ENCODE results near the gene PMM1. TPM values are rescaled to one million over a fixed set of nuclear protein-coding genes. Genes with fewer than 3 reads are reported as not detected.
"Not testable (repeated sequence)": the region's sequence is repeated elsewhere in the genome, so short reads cannot be mapped to it uniquely, and the experiment has no call there.

Gene PMM1
- total RNA-seq: 39.3 to 48.2 TPM (median 47.1 TPM) in 3 replicates
- long read RNA-seq, transcript PMM1-201 (8 exons, 1,298 nt): major isoform, 39 of 49 reads
- long read RNA-seq, partial matches to known transcripts: 1 of 49 reads
- long read RNA-seq, other reads (novel, unspliced or antisense): 8 of 49 reads

DNA sequence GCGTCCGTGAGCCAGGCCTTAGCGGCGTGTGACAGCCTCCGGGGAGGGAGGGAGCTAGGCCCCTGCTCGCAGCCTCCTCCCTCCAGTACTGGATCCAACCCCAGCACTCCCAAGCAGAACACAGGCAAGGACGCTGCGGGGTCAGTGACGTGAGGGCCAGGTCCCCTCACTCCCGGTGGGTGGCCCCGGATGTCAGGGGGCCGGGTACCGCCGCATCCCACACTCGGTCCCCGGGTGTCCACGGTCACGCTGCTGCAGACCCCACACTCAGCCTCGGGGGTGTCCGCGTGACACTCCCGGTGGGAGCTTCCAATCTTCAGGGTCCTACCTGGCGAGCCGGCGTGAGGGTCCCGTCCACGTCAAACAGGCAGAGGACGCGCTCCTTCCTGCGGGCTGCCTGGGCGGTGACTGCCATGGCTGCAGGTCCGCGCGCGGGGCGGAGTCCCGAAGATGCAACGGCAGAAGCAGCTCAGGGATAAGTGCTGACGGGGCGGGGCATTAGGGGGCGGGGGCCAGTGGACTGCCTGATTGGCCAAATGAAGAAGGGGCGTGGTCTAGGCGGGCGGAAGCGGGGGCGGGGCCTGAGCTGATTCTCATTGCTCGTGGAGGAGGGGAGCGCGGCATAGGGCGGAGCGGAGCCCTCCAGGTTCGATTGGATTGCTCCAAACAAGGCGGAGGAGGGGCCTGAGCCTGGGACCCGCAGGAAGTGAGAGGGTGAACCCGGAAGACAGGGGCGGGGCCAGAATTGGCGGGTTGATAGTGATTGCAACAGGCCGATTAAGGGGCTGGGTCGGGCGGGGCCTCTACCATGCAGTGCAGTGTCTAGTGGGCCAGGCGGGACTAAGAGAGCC lies at the start of gene PMM1:
Gene PMM1, minus strand, starts transcription at position 450 of the 851 bp plus-strand sequence. Its CDS starts 35 bp downstream, at position 415.
- Mint-ChIP-seq H3K27ac (ENCODE audit: unreplicated experiment) (peak within 1 kb of the TSS; percentile 93), H3K36me3 (ENCODE audit: low read depth) (peaks cover 7% of the 10 kb centered on the region), H3K27me3 (ENCODE audit: low read depth) (no peaks in the 10 kb centered on the region), H3K4me3 (ENCODE audit: unreplicated experiment) (peak within 1 kb of the TSS; percentile 95), H3K4me1 (ENCODE audit: low read depth) (peaks cover 20% of the 10 kb centered on the region), H3K9me3 (ENCODE audit: low read depth) (no peaks in the 10 kb centered on the region)
- DNase-seq (ENCODE audit: low spot score): peak; percentile 100
- TF ChIP-seq, protein P1, sequence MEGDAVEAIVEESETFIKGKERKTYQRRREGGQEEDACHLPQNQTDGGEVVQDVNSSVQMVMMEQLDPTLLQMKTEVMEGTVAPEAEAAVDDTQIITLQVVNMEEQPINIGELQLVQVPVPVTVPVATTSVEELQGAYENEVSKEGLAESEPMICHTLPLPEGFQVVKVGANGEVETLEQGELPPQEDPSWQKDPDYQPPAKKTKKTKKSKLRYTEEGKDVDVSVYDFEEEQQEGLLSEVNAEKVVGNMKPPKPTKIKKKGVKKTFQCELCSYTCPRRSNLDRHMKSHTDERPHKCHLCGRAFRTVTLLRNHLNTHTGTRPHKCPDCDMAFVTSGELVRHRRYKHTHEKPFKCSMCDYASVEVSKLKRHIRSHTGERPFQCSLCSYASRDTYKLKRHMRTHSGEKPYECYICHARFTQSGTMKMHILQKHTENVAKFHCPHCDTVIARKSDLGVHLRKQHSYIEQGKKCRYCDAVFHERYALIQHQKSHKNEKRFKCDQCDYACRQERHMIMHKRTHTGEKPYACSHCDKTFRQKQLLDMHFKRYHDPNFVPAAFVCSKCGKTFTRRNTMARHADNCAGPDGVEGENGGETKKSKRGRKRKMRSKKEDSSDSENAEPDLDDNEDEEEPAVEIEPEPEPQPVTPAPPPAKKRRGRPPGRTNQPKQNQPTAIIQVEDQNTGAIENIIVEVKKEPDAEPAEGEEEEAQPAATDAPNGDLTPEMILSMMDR (IDR thresholded peaks at IDR 0.05): no peak

DNA sequence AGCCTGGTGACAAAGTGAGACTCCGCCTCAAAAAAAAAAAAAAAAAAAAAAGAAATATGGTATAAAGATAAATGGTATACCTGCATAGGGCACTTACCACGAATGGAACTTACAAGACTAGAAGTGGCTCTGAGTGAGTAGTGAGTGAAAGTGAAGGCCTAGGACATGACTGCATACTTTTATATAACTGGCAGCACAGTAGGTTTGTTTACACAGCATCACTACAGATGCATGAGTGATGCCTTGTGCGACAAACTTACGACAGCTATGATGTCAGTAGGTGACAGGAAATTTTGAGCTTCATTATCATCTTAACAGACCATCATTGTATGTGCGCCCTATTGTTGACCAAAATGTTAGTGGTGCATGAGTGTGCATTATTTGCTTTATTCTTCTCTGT lies 49.1 kb upstream of the PMM1 start:
- Mint-ChIP-seq H3K4me1 (ENCODE audit: low read depth) (peaks cover 17% of the 10 kb centered on the region), H3K9me3 (ENCODE audit: low read depth) (no peaks in the 10 kb centered on the region), H3K27ac (ENCODE audit: unreplicated experiment) (no peak overlapping the region), H3K36me3 (ENCODE audit: low read depth) (peaks cover 38% of the 10 kb centered on the region), H3K4me3 (ENCODE audit: unreplicated experiment) (no peak overlapping the region), H3K27me3 (ENCODE audit: low read depth) (no peaks in the 10 kb centered on the region)
- DNase-seq (ENCODE audit: low spot score): no peak
- TF ChIP-seq, protein P1 (IDR thresholded peaks at IDR 0.05): no peak

DNA sequence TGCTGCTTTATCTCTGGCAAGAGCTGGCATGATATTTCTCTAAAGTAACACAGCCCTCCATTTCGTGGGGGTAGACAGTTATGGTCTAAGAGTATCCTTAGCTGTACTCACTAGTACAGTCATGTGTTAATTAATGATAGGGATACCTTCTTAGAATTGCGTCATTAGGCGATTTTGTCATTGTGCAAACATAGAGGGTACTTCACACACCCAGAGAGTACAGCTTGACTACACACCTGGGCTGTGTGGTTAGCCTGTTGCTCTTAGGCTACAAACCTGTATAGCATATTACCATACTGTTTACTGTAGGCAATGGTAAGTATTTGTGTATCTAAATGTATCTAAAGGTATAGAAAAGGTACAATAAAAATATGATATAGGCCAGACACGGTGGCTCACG lies 48.5 kb upstream of the PMM1 start:
- peaks cover 40% of the 10 kb centered on the region for H3K36me3 Mint-ChIP-seq (ENCODE audit: low read depth)

DNA sequence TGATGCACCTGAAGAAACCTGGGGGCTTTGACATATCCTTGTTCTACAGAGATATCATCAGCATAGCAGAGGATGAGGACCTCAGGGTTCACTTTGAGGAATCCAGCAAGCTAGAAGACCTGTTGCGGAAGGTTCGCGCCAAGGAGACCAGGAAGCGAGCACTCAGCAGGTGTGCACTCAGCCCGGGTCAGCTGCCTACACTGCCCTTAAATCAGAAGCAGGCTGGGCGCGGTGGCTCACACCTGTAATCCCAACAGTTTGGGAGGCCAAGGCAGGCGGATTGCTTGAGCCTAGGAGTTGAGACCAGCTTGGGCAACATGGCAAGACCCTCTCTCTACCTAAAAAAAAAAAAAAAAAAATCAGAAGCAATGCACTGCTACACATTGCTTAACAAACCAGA lies 48.0 kb upstream of the PMM1 start:
- H3K4me3 Mint-ChIP-seq (ENCODE audit: unreplicated experiment); DNase-seq (ENCODE audit: low spot score); H3K9me3 Mint-ChIP-seq (ENCODE audit: low read depth); H3K27ac Mint-ChIP-seq (ENCODE audit: unreplicated experiment); H3K27me3 Mint-ChIP-seq (ENCODE audit: low read depth): not testable (repeated sequence)
- Mint-ChIP-seq H3K36me3 (ENCODE audit: low read depth) (peaks cover 37% of the 10 kb centered on the region), H3K4me1 (ENCODE audit: low read depth) (peaks cover 13% of the 10 kb centered on the region)

More for the DNA sequence above, 48.5 kb upstream of the PMM1 start:
- no peaks in the 10 kb centered on the region for H3K9me3 Mint-ChIP-seq (ENCODE audit: low read depth)
- no peak overlapping the region for H3K4me3 Mint-ChIP-seq (ENCODE audit: unreplicated experiment)
- peaks cover 17% of the 10 kb centered on the region for H3K4me1 Mint-ChIP-seq (ENCODE audit: low read depth)
- TF ChIP-seq, protein P1 (IDR thresholded peaks at IDR 0.05): no peak
- H3K27ac Mint-ChIP-seq (ENCODE audit: unreplicated experiment): no peak overlapping the region
- H3K27me3 Mint-ChIP-seq (ENCODE audit: low read depth): no peaks in the 10 kb centered on the region
- DNase-seq (ENCODE audit: low spot score): no peak

DNA sequence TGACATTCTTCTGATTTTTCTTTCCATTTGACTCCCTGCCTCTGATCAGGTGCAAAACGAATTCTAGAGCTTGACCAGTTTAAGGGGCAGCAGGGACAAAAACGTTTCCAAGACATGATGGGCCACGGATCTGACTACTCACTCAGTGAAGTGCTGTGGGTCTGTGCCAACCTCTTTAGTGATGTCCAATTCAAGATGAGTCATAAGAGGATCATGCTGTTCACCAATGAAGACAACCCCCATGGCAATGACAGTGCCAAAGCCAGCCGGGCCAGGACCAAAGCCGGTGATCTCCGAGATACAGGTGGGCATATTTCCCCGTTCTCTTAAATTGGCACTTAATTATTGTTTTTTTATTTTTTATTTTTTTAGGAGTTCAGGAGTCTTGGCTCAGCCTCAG lies 46.8 kb upstream of the PMM1 start:
- Mint-ChIP-seq H3K27ac (ENCODE audit: unreplicated experiment) (peak overlapping the region; percentile 24), H3K27me3 (ENCODE audit: low read depth) (no peaks in the 10 kb centered on the region), H3K36me3 (ENCODE audit: low read depth) (peaks cover 29% of the 10 kb centered on the region), H3K4me1 (ENCODE audit: low read depth) (peaks cover 6% of the 10 kb centered on the region), H3K9me3 (ENCODE audit: low read depth) (no peaks in the 10 kb centered on the region), H3K4me3 (ENCODE audit: unreplicated experiment) (no peak overlapping the region)
- no peak for DNase-seq (ENCODE audit: low spot score)
- TF ChIP-seq, protein P1 (IDR thresholded peaks at IDR 0.05): no peak

DNA sequence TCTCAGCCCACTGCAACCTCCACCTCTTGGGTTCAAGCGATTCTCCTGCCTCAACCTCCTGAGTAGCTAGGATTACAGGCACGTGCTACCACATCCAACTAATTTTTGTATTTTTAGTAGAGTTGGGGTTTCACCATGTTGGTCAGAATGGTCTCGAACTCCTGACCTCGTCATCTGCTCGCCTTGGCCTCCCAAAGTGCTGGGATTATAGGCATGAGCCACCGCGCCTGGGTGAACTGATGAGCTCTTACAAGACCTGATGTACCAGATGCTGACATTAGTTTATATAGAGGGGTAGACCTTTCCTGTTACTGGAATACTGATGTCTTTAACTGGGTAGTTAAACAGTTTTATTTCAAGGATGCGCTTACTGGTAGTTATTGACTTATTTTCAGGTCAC lies 45.0 kb upstream of the PMM1 start:
- not testable (repeated sequence) for H3K27ac Mint-ChIP-seq (ENCODE audit: unreplicated experiment); H3K4me3 Mint-ChIP-seq (ENCODE audit: unreplicated experiment); H3K9me3 Mint-ChIP-seq (ENCODE audit: low read depth); DNase-seq (ENCODE audit: low spot score); H3K4me1 Mint-ChIP-seq (ENCODE audit: low read depth); H3K27me3 Mint-ChIP-seq (ENCODE audit: low read depth)
- peaks cover 24% of the 10 kb centered on the region for H3K36me3 Mint-ChIP-seq (ENCODE audit: low read depth)

DNA sequence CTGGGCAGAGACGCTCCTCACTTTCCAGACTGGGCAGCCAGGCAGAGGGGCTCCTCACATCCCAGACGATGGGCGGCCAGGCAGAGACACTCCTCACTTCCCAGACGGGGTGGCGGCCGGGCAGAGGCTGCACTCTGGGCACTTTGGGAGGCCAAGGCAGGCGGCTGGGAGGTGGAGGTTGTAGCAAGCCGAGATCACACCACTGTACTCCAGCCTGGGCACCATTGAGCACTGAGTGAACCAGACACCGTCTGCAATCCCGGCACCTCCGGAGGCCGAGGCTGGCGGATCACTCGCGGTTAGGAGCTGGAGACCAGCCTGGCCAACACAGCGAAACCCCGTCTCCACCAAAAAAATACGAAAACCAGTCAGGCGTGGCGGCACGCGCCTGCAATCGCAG lies 42.0 kb upstream of the PMM1 start:
- not testable (repeated sequence) for H3K4me3 Mint-ChIP-seq (ENCODE audit: unreplicated experiment); H3K27me3 Mint-ChIP-seq (ENCODE audit: low read depth); DNase-seq (ENCODE audit: low spot score); H3K4me1 Mint-ChIP-seq (ENCODE audit: low read depth); H3K9me3 Mint-ChIP-seq (ENCODE audit: low read depth); H3K27ac Mint-ChIP-seq (ENCODE audit: unreplicated experiment)
- peaks cover 33% of the 10 kb centered on the region for H3K36me3 Mint-ChIP-seq (ENCODE audit: low read depth)

DNA sequence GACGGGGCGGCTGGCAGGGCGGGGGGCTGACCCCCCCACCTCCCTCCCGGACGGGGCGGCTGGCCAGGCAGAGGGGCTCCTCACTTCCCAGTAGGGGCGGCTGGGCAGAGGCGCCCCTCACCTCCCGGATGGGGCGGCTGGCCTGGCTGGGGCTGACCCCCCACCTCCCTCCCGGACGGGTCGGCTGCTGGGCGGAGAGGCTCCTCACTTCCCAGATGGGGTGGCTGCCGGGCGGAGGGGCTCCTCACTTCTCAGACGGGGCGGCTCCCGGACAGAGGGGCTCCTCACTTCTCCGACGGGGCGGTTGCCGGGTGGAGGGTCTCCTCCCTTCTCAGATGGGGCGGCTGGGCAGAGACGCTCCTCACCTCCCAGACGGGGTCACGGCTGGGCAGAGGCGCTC lies 41.5 kb upstream of the PMM1 start:
- H3K27ac Mint-ChIP-seq (ENCODE audit: unreplicated experiment); H3K27me3 Mint-ChIP-seq (ENCODE audit: low read depth); H3K4me1 Mint-ChIP-seq (ENCODE audit: low read depth); H3K9me3 Mint-ChIP-seq (ENCODE audit: low read depth); H3K4me3 Mint-ChIP-seq (ENCODE audit: unreplicated experiment); DNase-seq (ENCODE audit: low spot score): not testable (repeated sequence)
- peaks cover 30% of the 10 kb centered on the region for H3K36me3 Mint-ChIP-seq (ENCODE audit: low read depth)
